GM18505 (cell line): Measurements from ENCODE around the gene ZNF672.

Source experiments
- ATAC-seq: cut with Tn5 transposase; IDR thresholded peaks from one replicate; pipeline ENCODE4 v1.9.1; 2021; ENCODE audit not compliant: unreplicated experiment
- POLR2A ChIP-seq: IDR thresholded peaks from 4 replicates; pipeline ENCODE4 v1.6.1; 2011; ENCODE audit warnings: borderline replicate concordance; ENCODE audit not compliant: insufficient read depth, insufficient read length; ENCODE audit errors: extremely low read depth

ZNF672 gene

DNA sequence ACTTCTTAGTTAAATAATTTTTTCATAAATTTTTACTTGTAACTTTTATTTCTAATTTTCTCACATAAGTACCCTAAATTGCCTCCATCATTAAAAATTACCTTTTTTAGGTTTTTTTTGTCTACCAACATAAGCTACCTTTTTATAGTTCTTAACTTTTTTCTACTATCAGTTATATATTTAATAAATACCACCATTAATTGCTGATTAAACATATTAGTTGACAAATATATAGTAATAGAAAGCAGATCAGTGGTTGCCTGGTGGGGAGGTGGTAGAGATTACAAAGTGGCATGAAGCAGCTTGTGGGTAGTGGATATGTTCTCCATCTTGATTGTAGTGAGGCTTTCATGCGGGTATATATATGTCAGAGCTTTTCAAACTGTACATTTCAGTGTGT, 6.2 kb upstream of the ZNF672 start:
- ATAC-seq: no peak
- TF ChIP-seq POLR2A: no peak

DNA sequence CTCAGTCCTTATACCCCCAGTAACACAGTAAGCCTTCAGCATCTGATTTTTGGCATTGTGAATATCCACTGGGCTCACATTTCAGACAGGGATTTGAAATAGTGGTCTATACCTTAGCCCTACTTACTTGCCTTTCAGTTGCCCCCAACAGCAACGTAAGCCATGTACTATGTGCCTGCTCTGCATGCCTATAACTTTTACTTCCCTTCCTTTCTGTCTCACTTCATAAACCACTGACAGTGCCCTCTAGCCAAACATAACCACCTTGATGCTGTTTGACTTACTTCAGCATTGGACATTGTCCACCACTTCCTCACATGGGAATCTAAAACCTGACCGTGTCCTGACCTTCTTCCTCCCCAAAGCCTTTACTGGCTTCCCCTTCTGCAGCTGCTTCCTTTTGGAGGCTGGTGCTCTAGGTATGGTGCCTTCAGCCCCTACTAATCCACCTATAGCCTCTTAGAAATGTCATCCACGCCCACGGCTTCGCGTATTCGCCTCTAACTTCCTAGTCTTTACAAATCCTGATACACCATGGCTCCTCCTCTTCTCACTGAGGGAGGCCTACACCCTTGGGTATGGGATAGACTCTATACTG, 3.6 kb upstream of the ZNF672 start:
- no peak for TF ChIP-seq POLR2A
- no peak for ATAC-seq

DNA sequence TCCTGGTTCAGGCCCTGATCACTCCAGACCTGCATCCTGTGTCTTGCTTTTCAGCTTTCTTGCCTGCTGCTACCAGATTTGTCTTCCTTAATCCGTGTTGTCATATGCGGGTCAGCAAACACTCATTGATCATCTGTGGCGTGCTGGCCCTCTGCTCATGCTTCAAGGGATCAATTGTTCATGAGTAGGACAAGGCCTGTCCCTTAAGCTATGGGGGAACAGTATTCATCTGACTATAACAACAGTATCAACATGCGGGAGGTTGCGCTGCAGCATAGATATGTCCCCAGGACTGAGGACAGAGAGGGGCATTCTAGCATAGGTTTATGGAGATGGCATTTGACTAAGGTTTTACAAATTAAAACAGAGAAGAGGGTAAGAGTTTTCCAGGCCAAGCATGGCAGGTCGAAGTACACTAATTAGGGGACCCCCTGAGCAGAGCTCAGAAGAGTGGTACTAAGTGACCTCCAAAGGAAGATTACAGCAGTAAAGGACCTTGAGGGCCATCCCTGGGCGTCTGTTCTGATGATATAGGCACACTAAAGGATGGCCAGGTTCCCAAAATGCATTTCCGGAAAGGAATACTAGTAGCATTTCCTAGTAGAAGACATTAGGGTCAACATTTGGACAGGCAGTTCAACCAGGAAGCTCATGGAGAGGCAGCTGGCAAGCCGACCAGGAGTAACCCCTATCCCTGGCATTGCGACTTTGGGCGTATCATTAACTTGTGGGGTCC, 811 bp upstream of the ZNF672 start:
- ATAC-seq: no peak
- no peak for TF ChIP-seq POLR2A

DNA sequence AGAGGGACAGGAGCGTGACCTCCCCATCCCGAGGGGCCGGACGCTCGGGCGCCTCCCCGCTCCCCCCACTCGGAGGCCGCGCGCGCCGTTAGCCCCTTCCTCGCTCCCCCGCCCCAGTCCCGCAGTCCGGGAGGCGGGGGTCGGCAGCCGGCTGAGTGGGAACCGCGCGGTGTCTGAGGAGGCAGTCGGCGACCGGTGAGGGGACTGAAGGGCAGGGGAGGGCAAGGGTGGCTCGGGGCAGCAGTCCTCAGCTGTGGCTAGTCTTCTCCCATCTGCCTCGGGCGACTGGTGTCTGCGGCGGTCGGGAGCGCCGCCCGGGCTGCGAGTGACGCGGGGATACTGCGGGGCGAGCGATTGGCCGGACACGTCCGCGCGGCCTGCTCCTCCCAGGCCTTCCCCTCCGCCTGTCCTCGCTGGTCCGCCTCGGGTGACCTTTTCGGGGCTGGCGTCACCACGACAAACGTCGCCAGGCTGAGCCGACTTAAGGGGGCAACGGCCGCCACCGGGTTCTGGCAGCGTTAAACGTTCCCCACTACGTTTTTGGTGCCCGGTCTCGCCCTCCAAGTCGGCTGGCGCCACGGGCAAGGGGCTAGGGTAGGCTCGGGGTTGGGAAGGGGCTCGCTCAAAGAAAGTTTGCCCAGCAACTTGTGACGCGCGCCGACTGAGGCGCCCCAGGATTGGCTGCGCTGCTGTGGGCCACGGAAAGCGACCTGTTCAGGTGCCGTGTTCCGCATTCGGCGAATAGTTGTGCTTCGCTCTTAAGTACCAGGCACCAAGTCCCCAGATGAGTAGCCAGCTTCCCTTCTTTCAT, 538 bp downstream of the ZNF672 start:
- TF ChIP-seq POLR2A: peak; percentile 82
- ATAC-seq: peak; percentile 58

DNA sequence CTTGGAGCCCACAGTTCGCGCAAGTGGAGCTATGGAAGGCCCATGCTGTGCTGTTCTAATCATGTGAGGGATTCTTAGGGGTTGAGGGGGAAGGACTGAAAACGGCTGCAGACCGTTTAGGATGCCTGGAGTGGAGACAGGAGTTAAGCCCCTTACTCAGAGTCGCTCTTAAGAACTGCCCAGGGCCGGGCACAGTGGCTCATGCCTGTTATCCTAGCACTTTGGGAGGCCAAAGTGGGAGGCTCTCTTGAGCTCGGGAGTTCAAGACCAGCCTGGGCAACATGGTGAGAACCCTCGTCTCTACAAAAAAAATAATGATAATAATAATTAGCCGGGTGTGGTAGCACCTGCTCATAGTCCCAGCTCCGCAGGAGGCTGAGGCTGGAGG, 1.1 kb downstream of the ZNF672 start:
- TF ChIP-seq POLR2A: no peak
- no peak for ATAC-seq

DNA sequence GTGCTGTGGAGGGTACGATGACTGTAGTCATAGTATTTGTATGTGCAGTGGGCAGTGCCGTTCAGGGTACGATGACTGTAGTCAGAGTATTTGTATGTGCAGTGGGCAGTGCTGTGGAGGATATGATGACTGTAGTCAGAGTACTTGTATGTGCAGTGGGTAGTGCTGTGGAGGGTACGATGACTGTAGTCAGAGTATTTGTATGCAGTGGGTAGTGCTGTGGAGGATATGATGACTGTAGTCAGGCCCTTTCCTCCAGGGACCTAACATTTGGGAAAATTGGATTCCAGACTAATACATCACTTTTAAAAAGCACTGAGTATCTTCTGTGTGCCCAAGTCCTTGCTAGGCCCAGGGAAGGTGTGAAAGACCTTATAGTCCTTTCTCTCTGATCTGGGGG, 2.9 kb downstream of the ZNF672 start:
- TF ChIP-seq POLR2A: no peak
- ATAC-seq: no peak

DNA sequence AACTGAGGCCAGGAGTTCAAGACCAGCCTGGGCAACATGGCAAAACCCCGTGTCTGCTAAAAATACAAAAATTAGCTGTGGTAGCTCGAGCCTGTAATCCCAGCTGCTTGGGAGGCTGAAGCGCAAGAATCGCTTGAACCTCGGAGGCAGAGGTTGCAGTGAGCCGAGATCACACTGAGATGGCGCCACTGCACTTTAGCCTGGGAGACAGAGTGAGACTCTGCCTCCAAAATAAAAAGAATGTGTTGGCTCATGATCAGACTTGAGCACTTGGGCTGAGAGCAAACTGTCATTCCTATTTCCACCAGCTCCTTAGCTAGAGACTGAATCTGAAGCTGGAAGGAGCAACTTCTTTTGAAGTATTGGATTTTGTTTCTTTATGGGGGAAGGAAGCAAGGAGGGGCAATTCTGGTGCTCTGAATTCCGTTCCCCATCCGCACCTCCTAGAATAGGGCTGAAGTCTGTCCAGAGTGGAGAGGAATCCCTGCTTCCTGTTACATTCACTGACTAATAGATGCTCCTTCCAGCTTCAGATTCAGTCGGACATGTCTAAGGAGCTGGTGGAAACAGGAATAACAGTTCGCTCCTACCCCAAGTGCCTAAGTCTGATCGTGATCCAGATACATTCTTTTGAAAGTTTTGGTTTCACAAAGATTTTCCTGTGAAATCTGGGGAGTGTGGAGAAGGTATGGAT, 3.8 kb downstream of the ZNF672 start:
- TF ChIP-seq POLR2A: no peak
- no peak for ATAC-seq

DNA sequence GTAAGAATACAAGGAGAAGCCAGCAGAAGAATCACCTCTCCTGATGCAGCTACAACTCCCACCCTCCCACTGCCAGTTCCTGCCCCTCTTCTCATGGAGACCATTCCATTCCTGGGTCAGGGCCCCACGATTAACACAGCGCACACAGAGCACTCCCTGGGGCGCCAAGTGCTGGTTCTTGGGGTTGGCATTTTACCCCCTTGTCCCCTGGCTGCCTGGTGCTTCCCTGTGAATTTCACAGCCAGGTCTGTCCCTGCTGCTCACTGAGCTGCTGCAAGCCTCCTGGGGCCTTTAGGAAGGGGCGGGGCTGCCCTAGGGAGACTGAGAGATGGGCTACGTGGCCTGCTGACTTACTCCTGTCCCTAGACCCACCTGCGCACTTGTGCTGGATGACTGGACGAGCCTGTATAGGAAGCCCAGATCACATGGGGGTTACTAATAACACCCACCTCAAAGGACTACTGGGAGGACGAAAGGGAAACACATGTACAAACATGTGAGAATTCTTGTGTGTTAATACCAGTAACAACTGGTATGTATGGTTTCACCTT, 4.8 kb downstream of the ZNF672 start:
- TF ChIP-seq POLR2A: peak; percentile 31
- ATAC-seq: no peak

DNA sequence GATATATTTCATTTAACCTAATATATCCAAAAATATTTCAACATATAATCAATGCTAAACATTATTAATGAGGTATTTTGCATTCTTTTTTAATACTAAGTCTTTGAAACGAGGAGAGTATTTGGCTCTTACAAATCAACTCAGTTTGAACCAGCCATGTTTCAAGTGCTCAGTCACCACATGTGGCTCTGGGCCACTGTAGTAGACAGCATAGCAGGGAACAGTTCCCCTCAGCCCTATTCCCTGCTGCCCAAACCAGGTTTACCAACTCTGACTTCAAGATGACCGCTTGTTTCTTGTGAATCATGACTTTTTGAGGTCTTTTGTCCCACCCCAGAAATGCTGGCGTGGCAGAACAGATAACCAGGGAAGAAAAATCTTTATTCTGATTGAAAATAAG, 5.7 kb downstream of the ZNF672 start:
- no peak for ATAC-seq
- TF ChIP-seq POLR2A: no peak

DNA sequence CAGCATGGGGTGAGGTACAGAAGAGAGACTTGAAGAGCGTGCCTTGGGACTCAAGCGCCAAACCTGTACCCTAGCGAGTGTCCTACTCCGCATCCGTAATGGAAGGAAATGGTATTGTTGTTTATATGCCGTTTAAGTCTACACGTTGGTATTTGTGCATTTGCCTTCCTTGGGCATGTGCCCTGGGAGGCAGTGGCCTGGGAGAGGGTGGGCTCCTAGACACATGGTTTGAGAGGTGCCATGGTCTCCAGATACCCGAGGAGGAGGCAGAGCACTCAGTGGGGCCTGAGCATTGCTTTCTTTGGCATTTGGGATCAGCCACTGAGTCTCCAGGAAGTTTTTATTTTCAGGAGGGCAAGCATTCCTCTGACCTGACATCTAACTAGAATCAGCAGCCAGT, 6.5 kb downstream of the ZNF672 start:
- ATAC-seq: no peak
- no peak for TF ChIP-seq POLR2A

DNA sequence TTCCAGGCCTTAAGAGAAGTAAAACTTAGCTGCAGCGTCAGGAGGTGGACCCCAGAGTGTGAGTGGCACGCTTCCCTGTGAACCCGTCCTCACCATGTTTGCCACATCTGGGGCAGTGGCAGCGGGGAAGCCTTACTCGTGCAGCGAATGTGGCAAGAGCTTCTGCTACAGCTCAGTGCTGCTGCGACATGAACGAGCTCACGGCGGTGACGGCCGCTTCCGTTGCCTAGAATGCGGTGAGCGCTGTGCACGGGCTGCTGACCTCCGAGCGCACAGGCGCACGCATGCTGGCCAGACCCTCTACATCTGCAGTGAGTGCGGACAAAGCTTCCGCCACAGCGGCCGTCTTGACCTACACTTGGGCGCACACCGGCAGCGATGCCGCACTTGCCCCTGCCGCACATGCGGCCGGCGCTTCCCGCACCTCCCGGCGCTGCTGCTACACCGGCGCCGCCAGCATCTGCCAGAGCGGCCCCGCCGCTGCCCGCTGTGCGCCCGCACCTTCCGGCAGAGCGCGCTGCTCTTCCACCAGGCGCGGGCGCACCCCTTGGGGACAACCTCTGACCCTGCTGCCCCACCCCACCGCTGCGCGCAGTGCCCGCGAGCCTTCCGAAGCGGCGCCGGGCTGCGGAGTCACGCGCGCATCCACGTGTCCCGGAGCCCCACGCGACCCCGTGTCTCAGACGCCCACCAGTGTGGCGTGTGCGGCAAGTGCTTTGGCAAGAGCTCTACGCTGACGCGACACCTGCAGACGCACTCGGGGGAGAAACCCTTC, 9.3 kb downstream of the ZNF672 start:
- no peak for ATAC-seq
- TF ChIP-seq POLR2A: no peak

DNA sequence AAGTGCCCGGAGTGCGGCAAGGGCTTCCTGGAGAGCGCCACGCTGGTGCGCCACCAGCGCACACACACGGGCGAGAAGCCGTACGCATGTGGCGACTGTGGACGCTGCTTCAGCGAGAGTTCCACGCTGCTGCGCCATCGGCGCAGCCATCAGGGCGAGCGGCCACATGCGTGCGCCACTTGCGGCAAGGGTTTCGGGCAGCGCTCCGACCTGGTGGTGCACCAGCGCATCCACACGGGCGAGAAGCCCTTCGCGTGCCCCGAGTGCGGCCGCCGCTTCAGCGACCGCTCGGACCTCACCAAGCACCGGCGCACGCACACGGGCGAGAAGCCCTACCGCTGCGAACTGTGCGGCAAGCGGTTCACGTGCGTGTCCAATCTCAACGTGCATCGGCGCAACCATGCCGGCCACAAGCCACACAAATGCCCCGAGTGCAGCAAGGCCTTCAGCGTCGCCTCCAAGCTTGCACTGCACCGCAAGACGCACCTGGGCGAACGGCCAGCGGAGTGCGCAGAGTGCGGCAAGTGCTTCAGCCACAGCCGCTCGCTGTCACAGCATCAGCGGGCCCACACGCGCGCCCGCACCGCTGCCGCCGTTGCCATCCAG, 10.0 kb downstream of the ZNF672 start:
- no peak for TF ChIP-seq POLR2A
- no peak for ATAC-seq

DNA sequence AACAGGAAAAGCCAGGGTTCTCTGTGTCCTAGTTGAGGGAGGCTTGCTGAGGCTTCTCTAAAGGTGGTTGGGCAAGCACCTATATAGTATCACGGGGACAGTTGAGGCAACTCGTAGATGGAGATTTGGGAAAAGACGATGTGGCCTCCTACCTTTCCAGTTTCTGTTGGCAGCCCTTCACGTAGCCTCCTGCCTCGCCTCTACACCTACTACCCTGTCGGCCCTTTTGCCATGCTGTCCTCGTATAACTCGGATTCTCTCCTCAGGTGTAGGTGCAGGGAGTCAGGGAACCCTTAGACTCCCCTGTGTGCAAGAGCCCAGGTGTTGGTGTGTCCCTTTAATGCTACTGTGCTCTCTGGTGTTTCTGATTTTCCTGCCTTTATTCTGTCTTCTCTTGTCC, 10.6 kb downstream of the ZNF672 start:
- no peak for ATAC-seq
- TF ChIP-seq POLR2A: no peak

DNA sequence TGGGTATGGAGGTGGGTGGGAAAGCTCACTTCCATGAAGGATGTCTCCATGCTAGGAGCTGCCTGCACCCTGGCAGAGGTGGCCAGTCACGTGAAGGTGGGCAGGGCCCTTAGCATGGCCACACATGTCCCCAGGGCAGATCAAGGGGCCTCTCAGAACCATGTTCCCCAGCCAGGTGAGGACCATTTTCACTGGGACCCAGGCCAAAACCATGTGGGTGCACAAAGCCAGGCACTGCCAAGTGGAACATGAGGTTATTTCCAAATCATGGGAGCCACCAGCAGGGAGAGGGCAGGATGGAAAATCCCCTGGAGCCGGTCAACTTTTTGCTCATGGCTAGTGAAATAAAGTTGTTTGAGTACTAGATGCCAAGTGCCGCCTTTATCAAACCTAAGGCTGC, 11.1 kb downstream of the ZNF672 start:
- ATAC-seq: no peak
- TF ChIP-seq POLR2A: no peak
